AG10803 (cell line): ENCODE data around the gene KRT17.
"Not testable (repeated sequence)": the region's sequence is repeated elsewhere in the genome, so short reads cannot be mapped to it uniquely, and the experiment has no call there.

Experiments
- DNase-seq: peaks from one replicate; pipeline ENCODE4 v3.0.0; 2010; ENCODE audit warnings: low read depth
- H3K4me3 ChIP-seq: 2 replicates; pipeline ENCODE4 v1.5.1; 2011; ENCODE audit warnings: mild to moderate bottlenecking, low read length, control low read depth
- CTCF ChIP-seq: conservative IDR thresholded peaks from 2 replicates; pipeline ENCODE4 v1.5.1; 2011; ENCODE audit warnings: mild to moderate bottlenecking, low read length, control low read depth, inconsistent platforms

Gene KRT17

GRCh38 chr17:41631898-41632285 lies 7.5 kb upstream of the KRT17 start:
- DNase-seq: no peak
- H3K4me3 ChIP-seq: no peak overlapping the region
- no peak for TF ChIP-seq CTCF

DNA sequence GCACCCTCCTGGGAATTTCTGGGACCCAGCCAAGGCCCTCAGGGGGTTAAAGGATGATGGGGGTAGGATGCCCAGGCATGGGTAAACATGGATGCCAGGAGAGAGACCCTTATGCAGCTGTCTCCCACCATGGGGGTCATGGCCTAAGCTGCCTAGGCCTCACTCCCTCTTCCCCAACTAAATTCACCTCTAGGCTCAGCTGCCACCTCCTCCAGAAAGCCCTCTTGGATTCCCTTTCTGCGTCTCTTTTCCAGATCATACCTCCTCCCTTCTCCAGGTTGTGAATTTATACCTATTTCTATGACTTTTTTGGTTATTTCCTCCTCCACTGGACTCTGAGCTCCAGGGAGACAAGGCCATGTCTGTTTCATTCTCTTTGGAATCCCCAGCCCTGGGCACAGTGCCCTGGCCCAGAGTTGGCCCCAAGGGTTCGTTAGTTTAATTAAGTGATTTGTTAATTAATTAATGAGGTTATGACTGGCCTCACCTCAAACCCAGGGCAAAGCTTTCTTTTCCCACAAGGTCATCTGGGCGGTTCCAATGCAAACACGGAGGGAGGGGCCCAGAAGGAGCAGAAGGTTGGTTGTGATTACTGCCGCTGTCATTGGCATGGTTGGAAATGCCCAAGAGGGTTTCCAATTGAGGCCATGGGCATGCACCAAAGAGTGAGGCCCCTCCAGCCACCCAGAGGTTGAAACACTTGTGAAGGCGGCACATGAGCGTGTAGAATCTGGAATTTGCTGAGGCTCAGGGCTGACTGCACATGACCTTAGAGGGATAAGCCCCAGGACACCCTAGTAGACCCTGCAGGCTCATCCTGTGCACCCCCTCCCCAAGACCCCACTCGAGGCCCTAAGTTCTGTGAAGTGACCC lies 6.9 kb upstream of the KRT17 start:
- TF ChIP-seq CTCF: no peak
- DNase-seq: no peak
- no peak overlapping the region for H3K4me3 ChIP-seq

DNA sequence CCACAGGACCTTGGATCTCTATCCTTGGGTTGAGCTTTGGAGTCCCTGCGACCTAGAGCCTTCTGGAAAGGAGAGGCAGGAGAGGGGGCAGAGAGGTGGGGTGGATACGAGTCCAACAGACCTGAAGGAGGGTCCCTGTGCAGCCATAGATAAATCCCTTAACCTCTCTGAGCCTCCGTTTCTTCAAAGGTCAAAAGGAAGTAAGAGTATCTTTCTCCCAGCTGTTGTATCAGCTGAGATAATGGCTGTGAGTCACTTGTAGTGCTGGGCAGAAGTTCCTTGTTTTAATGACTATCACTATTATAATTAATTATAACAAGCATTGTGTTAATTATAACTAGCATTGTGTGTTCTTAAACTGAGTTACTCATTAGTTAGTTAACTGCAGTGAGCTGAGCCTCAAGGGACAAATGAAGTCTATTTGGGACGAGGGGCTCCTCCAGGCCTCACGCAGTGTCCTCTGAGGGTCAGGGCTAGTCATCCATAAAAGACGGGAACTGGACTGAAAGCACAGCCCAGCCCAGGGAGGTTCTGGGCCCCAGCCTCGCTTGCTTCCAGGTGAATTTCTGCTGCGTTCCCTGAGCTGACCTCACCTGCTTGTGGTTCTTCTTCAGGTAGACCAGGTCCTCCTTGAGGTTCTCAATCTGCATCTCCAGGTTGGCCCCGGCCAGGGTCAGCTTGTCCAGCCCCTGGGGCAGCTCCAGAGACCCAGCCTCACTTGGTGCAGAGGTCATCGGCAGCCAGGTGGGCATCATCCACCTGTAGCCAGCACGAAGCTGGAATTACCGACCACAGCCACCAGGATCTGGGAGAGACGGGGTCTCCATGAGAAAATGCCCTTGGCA lies 5.7 kb upstream of the KRT17 start:
- no peak for TF ChIP-seq CTCF
- no peak for DNase-seq
- H3K4me3 ChIP-seq: no peak overlapping the region

- no peak for DNase-seq
- H3K4me3 ChIP-seq: no peak overlapping the region
- TF ChIP-seq CTCF: no peak
Observed at GRCh38 chr17:41629316-41629715, 4.9 kb upstream of the KRT17 start.

DNA sequence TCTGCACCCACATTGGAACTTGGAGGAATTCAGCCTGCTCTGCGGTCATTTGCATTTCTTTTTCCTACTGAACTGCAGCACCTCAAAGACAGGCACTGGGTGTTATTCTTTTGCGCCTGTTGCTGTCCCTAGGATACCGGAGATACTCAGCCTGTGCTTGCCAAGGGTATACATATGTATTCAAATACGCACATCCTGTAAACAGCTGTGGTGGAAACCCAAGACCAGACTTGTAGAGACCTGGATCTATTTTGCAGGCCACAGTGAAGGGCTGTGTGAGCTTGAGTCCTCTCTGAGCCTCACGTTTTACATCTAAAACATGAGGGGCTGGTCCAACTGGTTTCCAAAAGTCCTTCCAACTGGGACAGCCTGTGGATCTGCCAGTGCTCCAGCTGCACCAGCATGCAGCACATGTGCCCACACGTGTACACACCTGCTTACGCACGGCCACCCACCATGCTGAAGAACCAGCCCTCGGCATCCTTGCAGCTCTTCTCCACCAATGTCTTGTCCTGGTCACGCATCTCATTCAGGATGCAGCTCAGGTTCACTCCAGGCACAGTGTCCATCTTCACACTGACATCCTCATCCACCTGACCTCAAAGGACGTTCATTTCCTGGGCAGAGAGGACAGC lies 4.4 kb upstream of the KRT17 start:
- not testable (repeated sequence) for H3K4me3 ChIP-seq, DNase-seq

DNA sequence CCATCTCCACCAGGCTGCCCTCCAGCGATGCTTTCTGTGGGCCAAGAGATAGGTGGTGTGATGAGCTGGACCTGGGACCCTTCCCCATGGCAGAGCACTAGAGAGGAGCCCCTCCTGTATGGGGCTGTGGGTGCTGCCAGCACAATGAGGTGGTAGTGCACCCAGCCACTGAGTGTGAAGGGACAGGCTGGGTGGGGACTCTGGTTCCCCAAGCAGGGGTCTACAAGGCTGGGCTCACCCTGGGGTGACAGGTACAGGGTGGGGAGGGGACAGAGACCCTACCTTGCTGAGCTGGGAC lies 3.6 kb upstream of the KRT17 start:
- not testable (repeated sequence) for DNase-seq, H3K4me3 ChIP-seq

- no peak for TF ChIP-seq CTCF
- H3K4me3 ChIP-seq: no peak overlapping the region
- DNase-seq: no peak
Observed at GRCh38 chr17:41627316-41628072, 3.1 kb upstream of the KRT17 start.

GRCh38 chr17:41626914-41627295 lies 2.5 kb upstream of the KRT17 start:
- DNase-seq: not testable (repeated sequence)

GRCh38 chr17:41626028-41626913 lies 1.9 kb upstream of the KRT17 start:
- DNase-seq: not testable (repeated sequence)

More at GRCh38 chr17:41626914-41627295, 2.5 kb upstream of the KRT17 start:
- not testable (repeated sequence) for H3K4me3 ChIP-seq

More at GRCh38 chr17:41626028-41626913, 1.9 kb upstream of the KRT17 start:
- H3K4me3 ChIP-seq: not testable (repeated sequence)
